ENCODE measurements around the gene ARHGAP19. TPM values are rescaled to one million over a fixed set of nuclear protein-coding genes. Genes with fewer than 3 reads are reported as not detected.

ARHGAP19 gene
- total and polyA plus RNA-seq, 2 experiments from 2014 or later, result 2.7 to 8.7 TPM

GRCh38 chr10:97174941-97175340, 117.5 kb downstream of the ARHGAP19 start:
- DNase-seq (ENCODE audit: low spot score), result no peak
- Histone ChIP-seq H3K27ac (no peak overlapping the region), H3K4me1 (ENCODE audit: insufficient read depth) (no peaks in the 10 kb centered on the region), H2AFZ (no peak overlapping the region), H3K9me3 (ENCODE audit: low read depth) (no peaks in the 10 kb centered on the region), H4K20me1 (ENCODE audit: insufficient read depth, poor library complexity, severe bottlenecking) (no peaks in the 10 kb centered on the region), H3K36me3 (replicated peaks; ENCODE audit: insufficient read depth, low read depth) (no peaks in the 10 kb centered on the region), H3K79me2 (no peaks in the 10 kb centered on the region), H3K4me2 (no peak overlapping the region), H3K9me2 (replicated peaks; ENCODE audit: insufficient read depth) (no peaks in the 10 kb centered on the region), H3K4me3 (no peak overlapping the region), H3K27me3 (peaks cover 28% of the 10 kb centered on the region)
- TF ChIP-seq CTCF (IDR thresholded peaks at IDR 0.05; ENCODE audit: poor library complexity) (no peak), EZH2phosphoT487 (IDR thresholded peaks at IDR 0.05; ENCODE audit: low read depth, severe bottlenecking, unreplicated experiment) (no peak), EZH2 (IDR thresholded peaks at IDR 0.05; ENCODE audit: borderline replicate concordance) (no peak)

- Histone ChIP-seq H3K36me3 (replicated peaks; ENCODE audit: insufficient read depth, low read depth) (no peaks in the 10 kb centered on the region), H3K79me2 (no peaks in the 10 kb centered on the region), H4K20me1 (ENCODE audit: insufficient read depth, poor library complexity, severe bottlenecking) (no peaks in the 10 kb centered on the region), H3K4me3 (no peak overlapping the region), H3K27ac (no peak overlapping the region), H3K4me1 (ENCODE audit: insufficient read depth) (no peaks in the 10 kb centered on the region), H3K27me3 (peaks cover 22% of the 10 kb centered on the region), H2AFZ (no peak overlapping the region), H3K4me2 (no peak overlapping the region), H3K9me3 (ENCODE audit: low read depth) (no peaks in the 10 kb centered on the region), H3K9me2 (replicated peaks; ENCODE audit: insufficient read depth) (no peaks in the 10 kb centered on the region)
- TF ChIP-seq EZH2 (IDR thresholded peaks at IDR 0.05; ENCODE audit: borderline replicate concordance), result no peak
- no peak for DNase-seq (ENCODE audit: low spot score)
- WGBS (ENCODE audit: low lambda C conversion rate, missing lambda C conversion rate), result 91% methylated on average over 5 of the region's 5 CpGs
These were observed 118.1 kb downstream of the ARHGAP19 start for GRCh38 chr10:97174276-97174775.

- TF ChIP-seq CTCF (IDR thresholded peaks at IDR 0.05; ENCODE audit: poor library complexity), result no peak
- TF ChIP-seq EZH2phosphoT487 (IDR thresholded peaks at IDR 0.05; ENCODE audit: low read depth, severe bottlenecking, unreplicated experiment), result no peak
- no peak for TF ChIP-seq EZH2 (IDR thresholded peaks at IDR 0.05; ENCODE audit: borderline replicate concordance)
- no peak overlapping the region for H3K4me2 ChIP-seq
- 76% methylated on average over 6 of the region's 6 CpGs for WGBS (ENCODE audit: low lambda C conversion rate, missing lambda C conversion rate)
- H3K36me3 ChIP-seq (replicated peaks; ENCODE audit: insufficient read depth, low read depth), result no peaks in the 10 kb centered on the region
- H3K4me1 ChIP-seq (ENCODE audit: insufficient read depth), result no peaks in the 10 kb centered on the region
- no peaks in the 10 kb centered on the region for H3K79me2 ChIP-seq
- peaks cover 11% of the 10 kb centered on the region for H3K27me3 ChIP-seq
- H3K4me3 ChIP-seq, result no peak overlapping the region
- DNase-seq (ENCODE audit: low spot score), result no peak
- no peaks in the 10 kb centered on the region for H3K9me3 ChIP-seq (ENCODE audit: low read depth)
- no peak overlapping the region for H3K27ac ChIP-seq
- no peaks in the 10 kb centered on the region for H3K9me2 ChIP-seq (replicated peaks; ENCODE audit: insufficient read depth)
- H4K20me1 ChIP-seq (ENCODE audit: insufficient read depth, poor library complexity, severe bottlenecking), result no peaks in the 10 kb centered on the region
- no peak overlapping the region for H2AFZ ChIP-seq
These were observed 119.4 kb downstream of the ARHGAP19 start for GRCh38 chr10:97173036-97173435.

Small RNA genes lying within 50 kb of the gene (small RNA-seq; reads per million reads assigned to genes)
- not detected for gene RF00017

Other genes starting within 250 kb of the ARHGAP19 start
- 0.12 and 0.47 TPM in 2 replicates for gene SLIT1, start 106.7 kb downstream of the ARHGAP19 start, total RNA-seq
- gene SLIT1, start 106.7 kb downstream of the ARHGAP19 start, polyA plus RNA-seq, result 0.65 TPM in 1 of 2 replicates, not detected in the other
- 13.8 and 14.2 TPM in 2 replicates for gene FRAT1, start 26.6 kb upstream of the ARHGAP19 start, total RNA-seq
- gene FRAT1, start 26.6 kb upstream of the ARHGAP19 start, polyA plus RNA-seq, result 8.1 and 14.2 TPM in 2 replicates
- gene FRAT2, start 42.1 kb upstream of the ARHGAP19 start, total RNA-seq, result 23.4 and 27.4 TPM in 2 replicates
- 29.4 and 30.4 TPM in 2 replicates for gene FRAT2, start 42.1 kb upstream of the ARHGAP19 start, polyA plus RNA-seq
- 8.5 and 10.6 TPM in 2 replicates for gene RRP12, start 108.7 kb upstream of the ARHGAP19 start, total RNA-seq
- gene RRP12, start 108.7 kb upstream of the ARHGAP19 start, polyA plus RNA-seq, result 19.6 and 20.6 TPM in 2 replicates
- 204 and 214 TPM in 2 replicates for gene PGAM1, start 133.6 kb upstream of the ARHGAP19 start, total RNA-seq
- 239 and 254 TPM in 2 replicates for gene PGAM1, start 133.6 kb upstream of the ARHGAP19 start, polyA plus RNA-seq
- gene EXOSC1, start 153.4 kb upstream of the ARHGAP19 start, total RNA-seq, result 34.7 and 40.0 TPM in 2 replicates
- gene EXOSC1, start 153.4 kb upstream of the ARHGAP19 start, polyA plus RNA-seq, result 39.1 and 51.7 TPM in 2 replicates
- gene ZDHHC16, start 153.5 kb upstream of the ARHGAP19 start, total RNA-seq, result 54.4 and 57.0 TPM in 2 replicates
- 81.9 and 86.8 TPM in 2 replicates for gene ZDHHC16, start 153.5 kb upstream of the ARHGAP19 start, polyA plus RNA-seq
- 68.6 and 73.6 TPM in 2 replicates for gene MMS19, start 205.8 kb upstream of the ARHGAP19 start, total RNA-seq
- 58.4 and 59.8 TPM in 2 replicates for gene MMS19, start 205.8 kb upstream of the ARHGAP19 start, polyA plus RNA-seq
- 12.8 and 20.6 TPM in 2 replicates for gene UBTD1, start 206.3 kb upstream of the ARHGAP19 start, total RNA-seq
- 37.0 and 37.1 TPM in 2 replicates for gene UBTD1, start 206.3 kb upstream of the ARHGAP19 start, polyA plus RNA-seq